HG02870 (cell line): ENCODE results near the gene MAP3K20.
"Not testable (repeated sequence)": the region's sequence is repeated elsewhere in the genome, so short reads cannot be mapped to it uniquely, and the experiment has no call there.

Experiments
- ATAC-seq: cut with Tn5 transposase; IDR thresholded peaks from one replicate; pipeline ENCODE4 v1.9.1; 2021; ENCODE audit warnings: mild to moderate bottlenecking, moderate library complexity; ENCODE audit not compliant: unreplicated experiment

Gene MAP3K20

GRCh38 chr2:173075781-173076580, at the start of gene MAP3K20:
Gene MAP3K20 (plus strand): TSS chr2:173075846. CDS start chr2:173091032, 15,186 bp downstream.
- ATAC-seq = peak; percentile 65

GRCh38 chr2:173026479-173026878, 49.2 kb upstream of the MAP3K20 start:
- no peak for ATAC-seq

- ATAC-seq = no peak
These were observed 48.2 kb upstream of the MAP3K20 start for GRCh38 chr2:173027181-173028128.

GRCh38 chr2:173028141-173028540, 47.5 kb upstream of the MAP3K20 start:
- no peak for ATAC-seq

- ATAC-seq = no peak
These were observed 47.0 kb upstream of the MAP3K20 start for GRCh38 chr2:173028671-173029070.

- ATAC-seq = no peak
These were observed 44.8 kb upstream of the MAP3K20 start for GRCh38 chr2:173030561-173031490.

- ATAC-seq = no peak
These were observed 43.6 kb upstream of the MAP3K20 start for GRCh38 chr2:173032032-173032431.

- ATAC-seq = no peak
These were observed 42.6 kb upstream of the MAP3K20 start for GRCh38 chr2:173033084-173033483.

- ATAC-seq = no peak
These were observed 41.5 kb upstream of the MAP3K20 start for GRCh38 chr2:173034143-173034542.

GRCh38 chr2:173037245-173038120, 38.2 kb upstream of the MAP3K20 start:
- no peak for ATAC-seq

GRCh38 chr2:173038257-173038656, 37.4 kb upstream of the MAP3K20 start:
- not testable (repeated sequence) for ATAC-seq

- no peak for ATAC-seq
These were observed 34.9 kb upstream of the MAP3K20 start for GRCh38 chr2:173040729-173041128.

- ATAC-seq = no peak
These were observed 32.2 kb upstream of the MAP3K20 start for GRCh38 chr2:173043476-173043875.

- ATAC-seq = no peak
These were observed 31.6 kb upstream of the MAP3K20 start for GRCh38 chr2:173043897-173044519.

GRCh38 chr2:173044686-173045085, 31.0 kb upstream of the MAP3K20 start:
- ATAC-seq = no peak

- no peak for ATAC-seq
These were observed 30.5 kb upstream of the MAP3K20 start for GRCh38 chr2:173045181-173045580.

GRCh38 chr2:173048522-173048896, 27.1 kb upstream of the MAP3K20 start:
- ATAC-seq = no peak

GRCh38 chr2:173048897-173049661, 26.6 kb upstream of the MAP3K20 start:
- ATAC-seq = peak; percentile 95
